HepG2 (cell line): ENCODE data around the gene DDI2. TPM values are rescaled to one million over a fixed set of nuclear protein-coding genes. Genes with fewer than 3 reads are reported as not detected.

ENCODE experiments used
- FOXK1 ChIP-seq: sonication (generic); formaldehyde crosslinking; IDR thresholded peaks from 2 replicates; pipeline ENCODE4 v1.4.0; 2020; ENCODE audit warnings: low read depth, missing genetic modification reagents, borderline replicate concordance
- GTF2F1 ChIP-seq: fragments of 150-350 bp; IDR thresholded peaks from 2 replicates; pipeline ENCODE4 v1.6.1; 2014; ENCODE audit warnings: low read length
- KMT2A ChIP-seq: sonication (generic); formaldehyde crosslinking; IDR thresholded peaks from 2 replicates; pipeline ENCODE4 v1.4.0; 2020; ENCODE audit warnings: missing genetic modification reagents
- POGZ ChIP-seq: sonication (generic); formaldehyde crosslinking; IDR thresholded peaks from 2 replicates; pipeline ENCODE4 v1.4.0; 2020; ENCODE audit warnings: mild to moderate bottlenecking, missing genetic modification reagents
- SRY ChIP-seq: sonication (generic); formaldehyde crosslinking; IDR thresholded peaks from 2 replicates; pipeline ENCODE4 v1.8.0; 2022; ENCODE audit warnings: mild to moderate bottlenecking, missing genetic modification reagents
- ZNF136 ChIP-seq: sonication (generic); formaldehyde crosslinking; IDR thresholded peaks from 2 replicates; pipeline ENCODE4 v1.8.1; 2022; ENCODE audit warnings: low read depth, mild to moderate bottlenecking, moderate library complexity, missing genetic modification reagents
- ZNF225 ChIP-seq: sonication (generic); formaldehyde crosslinking; IDR thresholded peaks from 2 replicates; pipeline ENCODE4 v1.4.0; 2020; ENCODE audit warnings: mild to moderate bottlenecking, missing genetic modification reagents
- ZNF326 ChIP-seq: sonication (generic); formaldehyde crosslinking; IDR thresholded peaks from 2 replicates; pipeline ENCODE4 v1.4.0; 2020; ENCODE audit warnings: missing genetic modification reagents, borderline replicate concordance
- ZNF547 ChIP-seq: sonication (generic); formaldehyde crosslinking; IDR thresholded peaks from 2 replicates; pipeline ENCODE4 v1.5.1; 2020; ENCODE audit warnings: mild to moderate bottlenecking, missing genetic modification reagents
- polyA plus RNA-seq, 8 experiments: library from polyadenylated mRNA; depleted of rRNA in 3 of 8; stranded (reverse) in 7 of 8; unstranded in 1 of 8; fragments of >200 nt; fragmentation: Illumina TruSeq in 4 of 8; extraction: Trizol in 4 of 8; gene quantifications; 2 replicates each; pipeline versions ENCODE4 v1.2.1 to v1.2.3, GENCODE V29; 2011 to 2016; ENCODE audit warnings: low read depth in 4 of 8, missing spikeins in 1 of 8, mixed read lengths in 1 of 8; ENCODE audit not compliant: insufficient read depth in 1 of 8
- total RNA-seq, 5 experiments: library from RNA; depleted of rRNA; stranded (reverse); fragments of >200 nt; fragmentation: Illumina TruSeq; extraction: Trizol; gene quantifications; 2 replicates each; pipeline ENCODE4 v1.2.3, GENCODE V29; 2016; ENCODE audit warnings: low read depth in 1 of 5
- TF ChIP-seq, protein P1 (sequence below): IDR thresholded peaks from 2 replicates; pipeline ENCODE4 v1.6.1; 2016; ENCODE audit warnings: low read depth, borderline replicate concordance
- TF ChIP-seq, protein P2 (sequence below): IDR thresholded peaks from 2 replicates; pipeline ENCODE4 v1.6.1; 2016; ENCODE audit warnings: missing compliant biosample characterization, missing genetic modification reagents, borderline replicate concordance
- TF ChIP-seq, protein P3 (sequence below): sonication (generic); formaldehyde crosslinking; IDR thresholded peaks from 2 replicates; pipeline ENCODE4 v1.4.0; 2020; ENCODE audit warnings: mild to moderate bottlenecking, missing genetic modification reagents
- TF ChIP-seq, protein P4 (sequence below): sonication (generic); formaldehyde crosslinking; IDR thresholded peaks from 2 replicates; pipeline ENCODE4 v1.5.1; 2020; ENCODE audit warnings: mild to moderate bottlenecking, moderate library complexity, missing genetic modification reagents
- TF ChIP-seq, protein P5 (sequence below): sonication (generic); formaldehyde crosslinking; conservative IDR thresholded peaks from 2 replicates; pipeline ENCODE4 v1.4.0; 2020; ENCODE audit warnings: mild to moderate bottlenecking, missing genetic modification reagents, moderate library complexity
- TF ChIP-seq, protein P6 (sequence below): sonication (generic); formaldehyde crosslinking; IDR thresholded peaks from 2 replicates; pipeline ENCODE4 v1.8.1; 2023; ENCODE audit warnings: missing genetic modification reagents, mild to moderate bottlenecking, borderline replicate concordance

Gene DDI2
- total and polyA plus RNA-seq, 2 of the 13 experiments (the other 11 are each of a cell fraction or from before 2014, with no cell fraction given), result 8.5 to 25.7 TPM

DNA sequence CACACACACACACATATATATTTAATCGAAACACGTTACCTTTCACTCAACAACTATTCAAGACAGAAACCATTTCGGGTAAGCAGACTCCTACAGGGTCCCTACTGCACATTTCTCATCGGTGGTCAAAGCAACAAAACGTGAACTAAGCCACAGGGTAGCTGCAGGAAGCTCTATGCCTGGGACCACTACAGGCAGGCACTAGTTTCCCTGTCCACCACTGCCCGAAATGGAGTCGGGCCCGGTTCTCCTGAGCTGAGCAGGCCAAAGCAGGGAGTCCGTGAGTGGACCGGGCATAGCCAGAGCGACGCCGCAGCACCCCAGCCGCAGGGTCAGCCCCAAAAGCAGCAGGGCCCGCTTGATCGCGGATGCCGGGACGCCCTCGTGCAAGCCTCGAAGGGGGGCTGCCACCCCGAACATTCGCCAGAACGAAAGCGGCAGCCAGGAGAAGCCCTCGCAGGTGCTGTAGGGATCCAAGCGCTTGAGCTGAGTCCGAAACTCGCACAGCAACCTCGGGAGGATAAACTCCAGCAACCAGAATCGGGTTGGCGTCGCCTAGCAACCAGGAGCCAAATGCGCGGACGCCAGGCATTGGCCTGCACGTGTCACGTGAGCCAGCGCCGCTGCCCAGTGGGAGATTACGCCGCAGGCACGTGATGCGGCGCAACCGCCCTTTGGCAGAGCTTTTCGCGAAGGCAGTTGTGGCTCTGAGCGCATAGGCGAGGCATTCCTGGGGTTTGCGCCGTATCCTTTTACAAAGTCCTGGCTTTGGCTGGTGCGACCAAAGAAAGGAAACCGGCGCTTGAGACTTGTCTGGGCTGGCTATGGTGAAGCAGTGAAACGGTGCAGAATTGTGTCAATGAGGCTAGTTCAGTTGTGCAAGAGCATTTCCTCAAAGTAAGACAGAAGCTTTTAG is 13.9 kb upstream of the DDI2 start (continued):
- TF ChIP-seq GTF2F1 (peak; percentile 64; the same call in 1 of the 2 replicates), POGZ (CRISPR knock-in tag) (peak; percentile 95), ZNF547 (CRISPR knock-in tag) (peak; percentile 97; the same call in 1 of the 2 replicates), ZNF136 (peak; percentile 83; the same call in 1 of the 2 replicates), ZNF326 (no peak), SRY (peak; percentile 91), FOXK1 (CRISPR knock-in tag) (peak; percentile 74; the same call in 1 of the 2 replicates), ZNF225 (CRISPR knock-in tag) (peak; percentile 60; the same call in 1 of the 2 replicates), KMT2A (peak; percentile 83)
- TF ChIP-seq, protein P1, sequence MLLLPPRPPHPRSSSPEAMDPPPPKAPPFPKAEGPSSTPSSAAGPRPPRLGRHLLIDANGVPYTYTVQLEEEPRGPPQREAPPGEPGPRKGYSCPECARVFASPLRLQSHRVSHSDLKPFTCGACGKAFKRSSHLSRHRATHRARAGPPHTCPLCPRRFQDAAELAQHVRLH (CRISPR knock-in tag), result 0 out of 2 replicates have a peak, but pooled peaks have one; percentile 80
- TF ChIP-seq, protein P2, sequence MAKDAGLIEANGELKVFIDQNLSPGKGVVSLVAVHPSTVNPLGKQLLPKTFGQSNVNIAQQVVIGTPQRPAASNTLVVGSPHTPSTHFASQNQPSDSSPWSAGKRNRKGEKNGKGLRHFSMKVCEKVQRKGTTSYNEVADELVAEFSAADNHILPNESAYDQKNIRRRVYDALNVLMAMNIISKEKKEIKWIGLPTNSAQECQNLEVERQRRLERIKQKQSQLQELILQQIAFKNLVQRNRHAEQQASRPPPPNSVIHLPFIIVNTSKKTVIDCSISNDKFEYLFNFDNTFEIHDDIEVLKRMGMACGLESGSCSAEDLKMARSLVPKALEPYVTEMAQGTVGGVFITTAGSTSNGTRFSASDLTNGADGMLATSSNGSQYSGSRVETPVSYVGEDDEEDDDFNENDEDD (CRISPR knock-in tag), result peak; percentile 97
- TF ChIP-seq, protein P3, sequence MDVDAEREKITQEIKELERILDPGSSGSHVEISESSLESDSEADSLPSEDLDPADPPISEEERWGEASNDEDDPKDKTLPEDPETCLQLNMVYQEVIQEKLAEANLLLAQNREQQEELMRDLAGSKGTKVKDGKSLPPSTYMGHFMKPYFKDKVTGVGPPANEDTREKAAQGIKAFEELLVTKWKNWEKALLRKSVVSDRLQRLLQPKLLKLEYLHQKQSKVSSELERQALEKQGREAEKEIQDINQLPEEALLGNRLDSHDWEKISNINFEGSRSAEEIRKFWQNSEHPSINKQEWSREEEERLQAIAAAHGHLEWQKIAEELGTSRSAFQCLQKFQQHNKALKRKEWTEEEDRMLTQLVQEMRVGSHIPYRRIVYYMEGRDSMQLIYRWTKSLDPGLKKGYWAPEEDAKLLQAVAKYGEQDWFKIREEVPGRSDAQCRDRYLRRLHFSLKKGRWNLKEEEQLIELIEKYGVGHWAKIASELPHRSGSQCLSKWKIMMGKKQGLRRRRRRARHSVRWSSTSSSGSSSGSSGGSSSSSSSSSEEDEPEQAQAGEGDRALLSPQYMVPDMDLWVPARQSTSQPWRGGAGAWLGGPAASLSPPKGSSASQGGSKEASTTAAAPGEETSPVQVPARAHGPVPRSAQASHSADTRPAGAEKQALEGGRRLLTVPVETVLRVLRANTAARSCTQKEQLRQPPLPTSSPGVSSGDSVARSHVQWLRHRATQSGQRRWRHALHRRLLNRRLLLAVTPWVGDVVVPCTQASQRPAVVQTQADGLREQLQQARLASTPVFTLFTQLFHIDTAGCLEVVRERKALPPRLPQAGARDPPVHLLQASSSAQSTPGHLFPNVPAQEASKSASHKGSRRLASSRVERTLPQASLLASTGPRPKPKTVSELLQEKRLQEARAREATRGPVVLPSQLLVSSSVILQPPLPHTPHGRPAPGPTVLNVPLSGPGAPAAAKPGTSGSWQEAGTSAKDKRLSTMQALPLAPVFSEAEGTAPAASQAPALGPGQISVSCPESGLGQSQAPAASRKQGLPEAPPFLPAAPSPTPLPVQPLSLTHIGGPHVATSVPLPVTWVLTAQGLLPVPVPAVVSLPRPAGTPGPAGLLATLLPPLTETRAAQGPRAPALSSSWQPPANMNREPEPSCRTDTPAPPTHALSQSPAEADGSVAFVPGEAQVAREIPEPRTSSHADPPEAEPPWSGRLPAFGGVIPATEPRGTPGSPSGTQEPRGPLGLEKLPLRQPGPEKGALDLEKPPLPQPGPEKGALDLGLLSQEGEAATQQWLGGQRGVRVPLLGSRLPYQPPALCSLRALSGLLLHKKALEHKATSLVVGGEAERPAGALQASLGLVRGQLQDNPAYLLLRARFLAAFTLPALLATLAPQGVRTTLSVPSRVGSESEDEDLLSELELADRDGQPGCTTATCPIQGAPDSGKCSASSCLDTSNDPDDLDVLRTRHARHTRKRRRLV (CRISPR knock-in tag), result no peak
- TF ChIP-seq, protein P4, sequence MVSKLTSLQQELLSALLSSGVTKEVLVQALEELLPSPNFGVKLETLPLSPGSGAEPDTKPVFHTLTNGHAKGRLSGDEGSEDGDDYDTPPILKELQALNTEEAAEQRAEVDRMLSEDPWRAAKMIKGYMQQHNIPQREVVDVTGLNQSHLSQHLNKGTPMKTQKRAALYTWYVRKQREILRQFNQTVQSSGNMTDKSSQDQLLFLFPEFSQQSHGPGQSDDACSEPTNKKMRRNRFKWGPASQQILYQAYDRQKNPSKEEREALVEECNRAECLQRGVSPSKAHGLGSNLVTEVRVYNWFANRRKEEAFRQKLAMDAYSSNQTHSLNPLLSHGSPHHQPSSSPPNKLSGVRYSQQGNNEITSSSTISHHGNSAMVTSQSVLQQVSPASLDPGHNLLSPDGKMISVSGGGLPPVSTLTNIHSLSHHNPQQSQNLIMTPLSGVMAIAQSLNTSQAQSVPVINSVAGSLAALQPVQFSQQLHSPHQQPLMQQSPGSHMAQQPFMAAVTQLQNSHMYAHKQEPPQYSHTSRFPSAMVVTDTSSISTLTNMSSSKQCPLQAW (CRISPR knock-in tag), result peak; percentile 86
- TF ChIP-seq, protein P5, sequence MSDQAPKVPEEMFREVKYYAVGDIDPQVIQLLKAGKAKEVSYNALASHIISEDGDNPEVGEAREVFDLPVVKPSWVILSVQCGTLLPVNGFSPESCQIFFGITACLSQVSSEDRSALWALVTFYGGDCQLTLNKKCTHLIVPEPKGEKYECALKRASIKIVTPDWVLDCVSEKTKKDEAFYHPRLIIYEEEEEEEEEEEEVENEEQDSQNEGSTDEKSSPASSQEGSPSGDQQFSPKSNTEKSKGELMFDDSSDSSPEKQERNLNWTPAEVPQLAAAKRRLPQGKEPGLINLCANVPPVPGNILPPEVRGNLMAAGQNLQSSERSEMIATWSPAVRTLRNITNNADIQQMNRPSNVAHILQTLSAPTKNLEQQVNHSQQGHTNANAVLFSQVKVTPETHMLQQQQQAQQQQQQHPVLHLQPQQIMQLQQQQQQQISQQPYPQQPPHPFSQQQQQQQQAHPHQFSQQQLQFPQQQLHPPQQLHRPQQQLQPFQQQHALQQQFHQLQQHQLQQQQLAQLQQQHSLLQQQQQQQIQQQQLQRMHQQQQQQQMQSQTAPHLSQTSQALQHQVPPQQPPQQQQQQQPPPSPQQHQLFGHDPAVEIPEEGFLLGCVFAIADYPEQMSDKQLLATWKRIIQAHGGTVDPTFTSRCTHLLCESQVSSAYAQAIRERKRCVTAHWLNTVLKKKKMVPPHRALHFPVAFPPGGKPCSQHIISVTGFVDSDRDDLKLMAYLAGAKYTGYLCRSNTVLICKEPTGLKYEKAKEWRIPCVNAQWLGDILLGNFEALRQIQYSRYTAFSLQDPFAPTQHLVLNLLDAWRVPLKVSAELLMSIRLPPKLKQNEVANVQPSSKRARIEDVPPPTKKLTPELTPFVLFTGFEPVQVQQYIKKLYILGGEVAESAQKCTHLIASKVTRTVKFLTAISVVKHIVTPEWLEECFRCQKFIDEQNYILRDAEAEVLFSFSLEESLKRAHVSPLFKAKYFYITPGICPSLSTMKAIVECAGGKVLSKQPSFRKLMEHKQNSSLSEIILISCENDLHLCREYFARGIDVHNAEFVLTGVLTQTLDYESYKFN, result peak; percentile 43; the same call in 1 of the 2 replicates
- TF ChIP-seq, protein P6, sequence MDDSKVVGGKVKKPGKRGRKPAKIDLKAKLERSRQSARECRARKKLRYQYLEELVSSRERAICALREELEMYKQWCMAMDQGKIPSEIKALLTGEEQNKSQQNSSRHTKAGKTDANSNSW (CRISPR knock-in tag), result peak; percentile 86; the same call in 1 of the 2 replicates
